Measurements from ENCODE around the gene SMPDL3A.
A peak's percentile ranks its signal among the peaks of the same experiment; 100 is the strongest.

SMPDL3A gene

GRCh38 chr6:122803171-122803661 is 14.2 kb downstream of the SMPDL3A start:
- DNase-seq (ENCODE audit: low read depth in 2 of 2): no peak

- no peak for DNase-seq (ENCODE audit: low read depth in 2 of 2)
Measured at GRCh38 chr6:122804962-122805485, 16.0 kb downstream of the SMPDL3A start.

GRCh38 chr6:122806291-122806690 is 17.2 kb downstream of the SMPDL3A start:
- no peak for DNase-seq (ENCODE audit: low read depth in 2 of 2)

- no peak for DNase-seq (ENCODE audit: low read depth in 2 of 2)
Measured at GRCh38 chr6:122808121-122808885, 19.2 kb downstream of the SMPDL3A start.

GRCh38 chr6:122809001-122809400 is 19.9 kb downstream of the SMPDL3A start:
- no peak for DNase-seq (ENCODE audit: low read depth in 2 of 2)

- no peak for DNase-seq (ENCODE audit: low read depth in 2 of 2)
Measured at GRCh38 chr6:122809691-122810090, 20.6 kb downstream of the SMPDL3A start.

GRCh38 chr6:122810189-122810588 is 21.1 kb downstream of the SMPDL3A start:
- DNase-seq (ENCODE audit: low read depth in 2 of 2): no peak

GRCh38 chr6:122817358-122817757 is 28.3 kb downstream of the SMPDL3A start:
- no peak for DNase-seq (ENCODE audit: low read depth in 2 of 2)

- DNase-seq (ENCODE audit: low read depth in 2 of 2): no peak
Measured at GRCh38 chr6:122817766-122818165, 28.7 kb downstream of the SMPDL3A start.

GRCh38 chr6:122818866-122819265 is 29.8 kb downstream of the SMPDL3A start:
- DNase-seq (ENCODE audit: low read depth in 2 of 2): no peak

- no peak for DNase-seq (ENCODE audit: low read depth in 2 of 2)
Measured at GRCh38 chr6:122821095-122821494, 32.0 kb downstream of the SMPDL3A start.

GRCh38 chr6:122825163-122825562 is 36.1 kb downstream of the SMPDL3A start:
- no peak for DNase-seq (ENCODE audit: low read depth in 2 of 2)

- DNase-seq (ENCODE audit: low read depth in 2 of 2): no peak
Measured at GRCh38 chr6:122829456-122829855, 40.4 kb downstream of the SMPDL3A start.

- DNase-seq (ENCODE audit: low read depth in 2 of 2): no peak
Measured at GRCh38 chr6:122831511-122831910, 42.5 kb downstream of the SMPDL3A start.

GRCh38 chr6:122832459-122832858 is 43.4 kb downstream of the SMPDL3A start:
- no peak for DNase-seq (ENCODE audit: low read depth in 2 of 2)

- DNase-seq (ENCODE audit: low read depth in 2 of 2): no peak
Measured at GRCh38 chr6:122833021-122833491, 44.0 kb downstream of the SMPDL3A start.

- DNase-seq (ENCODE audit: low read depth in 2 of 2): no peak
Measured at GRCh38 chr6:122838060-122838780, 49.2 kb downstream of the SMPDL3A start.

GRCh38 chr6:122839472-122839871 is 50.4 kb downstream of the SMPDL3A start:
- peak; percentile 5 to 30 for DNase-seq (ENCODE audit: low read depth in 2 of 2)

- no peak for DNase-seq (ENCODE audit: low read depth in 2 of 2)
Measured at GRCh38 chr6:122839906-122840305, 50.8 kb downstream of the SMPDL3A start.

GRCh38 chr6:122845464-122845863 is 56.4 kb downstream of the SMPDL3A start:
- no peak for DNase-seq (ENCODE audit: low read depth in 2 of 2)

GRCh38 chr6:122845916-122846612 is 57.0 kb downstream of the SMPDL3A start:
- DNase-seq (ENCODE audit: low read depth in 2 of 2): no peak

Measured in stimulated activated CD4-positive, alpha-beta T cell treated with anti-CD3 and anti-CD28 coated beads, Interleukin-15, amount 100 ng/mL, for 48 hours (primary cell).